ENCODE measurements around the gene RAD9B. TPM values are rescaled to one million over a fixed set of nuclear protein-coding genes. Genes with fewer than 3 reads are reported as not detected.
"Not testable (repeated sequence)": the region's sequence is repeated elsewhere in the genome, so short reads cannot be mapped to it uniquely, and the experiment has no call there.

Gene RAD9B
- total RNA-seq (2014; rRNA removed; shearing (Covaris generic); ENCODE audit: low replicate concordance): 2.8 and 20.2 TPM in 2 replicates

- in situ Hi-C loops (cut with HindIII; ENCODE audit: low pct_unique_long_range_greater_than_20kb, low sequenced_read_pairs): no loop called here
- peak; percentile 97 for DNase-seq (ENCODE audit: low read depth)
Measured at GRCh38 chr12:110501752-110502738, at the start of gene RAD9B, which contains the start of gene VPS29. RAD9B (plus strand) TSS chr12:110502331; CDS start chr12:110502338, 7 bp downstream. VPS29 (minus strand) TSS chr12:110502111; CDS start chr12:110502051, 60 bp downstream.

GRCh38 chr12:110453569-110454296 is 48.4 kb upstream of the RAD9B start:
- in situ Hi-C loops (cut with HindIII; ENCODE audit: low pct_unique_long_range_greater_than_20kb, low sequenced_read_pairs): no loop called here
- DNase-seq (ENCODE audit: low read depth): no peak

GRCh38 chr12:110458756-110459155 is 43.4 kb upstream of the RAD9B start:
- no peak for DNase-seq (ENCODE audit: low read depth)
- in situ Hi-C loops (cut with HindIII; ENCODE audit: low pct_unique_long_range_greater_than_20kb, low sequenced_read_pairs): no loop called here

- in situ Hi-C loops (cut with HindIII; ENCODE audit: low pct_unique_long_range_greater_than_20kb, low sequenced_read_pairs); DNase-seq (ENCODE audit: low read depth): not testable (repeated sequence)
Measured at GRCh38 chr12:110461189-110461588, 40.9 kb upstream of the RAD9B start.

- in situ Hi-C loops (cut with HindIII; ENCODE audit: low pct_unique_long_range_greater_than_20kb, low sequenced_read_pairs): no loop called here
- DNase-seq (ENCODE audit: low read depth): no peak
Measured at GRCh38 chr12:110465024-110465423, 37.1 kb upstream of the RAD9B start.

- DNase-seq (ENCODE audit: low read depth); in situ Hi-C loops (cut with HindIII; ENCODE audit: low pct_unique_long_range_greater_than_20kb, low sequenced_read_pairs): not testable (repeated sequence)
Measured at GRCh38 chr12:110465765-110466164, 36.4 kb upstream of the RAD9B start.

GRCh38 chr12:110466791-110467190 is 35.3 kb upstream of the RAD9B start:
- no peak for DNase-seq (ENCODE audit: low read depth)
- in situ Hi-C loops (cut with HindIII; ENCODE audit: low pct_unique_long_range_greater_than_20kb, low sequenced_read_pairs): no loop called here

GRCh38 chr12:110467847-110468213 is 34.3 kb upstream of the RAD9B start:
- in situ Hi-C loops (cut with HindIII; ENCODE audit: low pct_unique_long_range_greater_than_20kb, low sequenced_read_pairs): no loop called here
- no peak for DNase-seq (ENCODE audit: low read depth)

GRCh38 chr12:110468214-110469048 is 33.7 kb upstream of the RAD9B start, which contains the start of the genes FAM216A and GPN3:
FAM216A (plus strand) TSS chr12:110468845; CDS start chr12:110468876, 31 bp downstream.
GPN3 (minus strand) TSS chr12:110468257; CDS start chr12:110468203, 54 bp downstream.
- in situ Hi-C loops (cut with HindIII; ENCODE audit: low pct_unique_long_range_greater_than_20kb, low sequenced_read_pairs): no loop called here
- DNase-seq (ENCODE audit: low read depth): peak; percentile 98

- in situ Hi-C loops (cut with HindIII; ENCODE audit: low pct_unique_long_range_greater_than_20kb, low sequenced_read_pairs): no loop called here
- no peak for DNase-seq (ENCODE audit: low read depth)
Measured at GRCh38 chr12:110475426-110475825, 26.7 kb upstream of the RAD9B start.

- no peak for DNase-seq (ENCODE audit: low read depth)
Measured at GRCh38 chr12:110498984-110499706, 3.0 kb upstream of the RAD9B start.

GRCh38 chr12:110501399-110501751 is 756 bp upstream of the RAD9B start:
- peak; percentile 57 for DNase-seq (ENCODE audit: low read depth)
- in situ Hi-C loops (cut with HindIII; ENCODE audit: low pct_unique_long_range_greater_than_20kb, low sequenced_read_pairs): no loop called here

More at GRCh38 chr12:110498984-110499706, 3.0 kb upstream of the RAD9B start:
- in situ Hi-C loops (cut with HindIII; ENCODE audit: low pct_unique_long_range_greater_than_20kb, low sequenced_read_pairs): no loop called here

- no peak for DNase-seq (ENCODE audit: low read depth)
- in situ Hi-C loops (cut with HindIII; ENCODE audit: low pct_unique_long_range_greater_than_20kb, low sequenced_read_pairs): no loop called here
Measured at GRCh38 chr12:110503432-110503831, 1.3 kb downstream of the RAD9B start.

GRCh38 chr12:110505332-110505731 is 3.2 kb downstream of the RAD9B start:
- in situ Hi-C loops (cut with HindIII; ENCODE audit: low pct_unique_long_range_greater_than_20kb, low sequenced_read_pairs): no loop called here
- no peak for DNase-seq (ENCODE audit: low read depth)

GRCh38 chr12:110508071-110508586 is 6.0 kb downstream of the RAD9B start:
- in situ Hi-C loops (cut with HindIII; ENCODE audit: low pct_unique_long_range_greater_than_20kb, low sequenced_read_pairs): no loop called here
- DNase-seq (ENCODE audit: low read depth): no peak

- DNase-seq (ENCODE audit: low read depth): no peak
- in situ Hi-C loops (cut with HindIII; ENCODE audit: low pct_unique_long_range_greater_than_20kb, low sequenced_read_pairs): no loop called here
Measured at GRCh38 chr12:110513842-110514241, 11.7 kb downstream of the RAD9B start.

GRCh38 chr12:110514363-110514762 is 12.2 kb downstream of the RAD9B start:
- DNase-seq (ENCODE audit: low read depth): no peak
- in situ Hi-C loops (cut with HindIII; ENCODE audit: low pct_unique_long_range_greater_than_20kb, low sequenced_read_pairs): no loop called here

All from Caki2 (cell line).